AG09309 (cell line): ENCODE results near the gene ATP2A3.

ENCODE experiments used
- DNase-seq: peaks from one replicate; pipeline ENCODE4 v3.0.0-alpha.2; 2010; ENCODE audit warnings: low read depth
- H3K4me3 ChIP-seq: 2 replicates; pipeline ENCODE4 v1.5.1; 2011; ENCODE audit warnings: mild to moderate bottlenecking, low read depth, low read length, moderate library complexity; ENCODE audit not compliant: control insufficient read depth
- TF ChIP-seq, protein P1 (sequence below): IDR thresholded peaks from 2 replicates; pipeline ENCODE4 v1.5.1; 2011; ENCODE audit warnings: mild to moderate bottlenecking, low read depth, low read length, inconsistent platforms; ENCODE audit not compliant: insufficient read depth, control insufficient read depth; ENCODE audit errors: missing control alignments

The ATP2A3 gene

DNA sequence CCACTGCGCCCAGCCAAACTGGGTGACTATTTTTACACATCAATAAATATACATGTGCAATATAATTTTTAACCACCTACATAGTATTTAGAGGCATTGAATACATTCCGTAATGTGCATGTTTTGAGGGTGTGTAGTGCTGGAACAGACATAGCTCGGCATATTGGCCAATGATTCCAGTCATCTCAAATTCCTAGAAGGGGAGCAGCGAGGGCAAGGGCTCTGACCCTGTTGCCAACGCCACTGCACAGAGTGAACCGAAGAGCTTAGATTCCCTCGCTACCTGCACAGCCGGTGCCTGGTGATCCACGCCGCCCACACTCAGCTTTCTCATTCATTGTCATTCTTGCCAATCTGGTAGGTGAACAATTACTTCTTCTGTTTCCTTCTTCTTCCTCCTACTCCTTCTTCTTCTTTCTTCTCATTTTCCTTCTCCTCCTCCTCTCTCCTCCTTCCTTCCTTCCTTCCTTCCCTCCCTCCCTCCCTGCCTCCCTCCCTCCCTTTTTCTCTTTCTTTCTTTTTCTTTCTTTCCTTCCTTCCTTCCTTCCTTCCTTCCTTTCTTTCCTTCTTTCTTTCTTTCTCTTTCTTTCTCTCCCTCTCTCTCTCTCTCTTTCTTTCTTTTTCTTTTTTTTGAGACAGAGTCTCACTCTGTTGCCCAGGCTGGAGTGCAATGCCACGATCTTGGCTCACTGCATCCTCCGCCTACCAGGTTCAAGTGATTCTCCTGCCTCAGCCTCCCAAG is 26.3 kb upstream of the ATP2A3 start:
- TF ChIP-seq, protein P1, sequence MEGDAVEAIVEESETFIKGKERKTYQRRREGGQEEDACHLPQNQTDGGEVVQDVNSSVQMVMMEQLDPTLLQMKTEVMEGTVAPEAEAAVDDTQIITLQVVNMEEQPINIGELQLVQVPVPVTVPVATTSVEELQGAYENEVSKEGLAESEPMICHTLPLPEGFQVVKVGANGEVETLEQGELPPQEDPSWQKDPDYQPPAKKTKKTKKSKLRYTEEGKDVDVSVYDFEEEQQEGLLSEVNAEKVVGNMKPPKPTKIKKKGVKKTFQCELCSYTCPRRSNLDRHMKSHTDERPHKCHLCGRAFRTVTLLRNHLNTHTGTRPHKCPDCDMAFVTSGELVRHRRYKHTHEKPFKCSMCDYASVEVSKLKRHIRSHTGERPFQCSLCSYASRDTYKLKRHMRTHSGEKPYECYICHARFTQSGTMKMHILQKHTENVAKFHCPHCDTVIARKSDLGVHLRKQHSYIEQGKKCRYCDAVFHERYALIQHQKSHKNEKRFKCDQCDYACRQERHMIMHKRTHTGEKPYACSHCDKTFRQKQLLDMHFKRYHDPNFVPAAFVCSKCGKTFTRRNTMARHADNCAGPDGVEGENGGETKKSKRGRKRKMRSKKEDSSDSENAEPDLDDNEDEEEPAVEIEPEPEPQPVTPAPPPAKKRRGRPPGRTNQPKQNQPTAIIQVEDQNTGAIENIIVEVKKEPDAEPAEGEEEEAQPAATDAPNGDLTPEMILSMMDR, result no peak
- no peak for DNase-seq
- H3K4me3 ChIP-seq, result no peak overlapping the region

DNA sequence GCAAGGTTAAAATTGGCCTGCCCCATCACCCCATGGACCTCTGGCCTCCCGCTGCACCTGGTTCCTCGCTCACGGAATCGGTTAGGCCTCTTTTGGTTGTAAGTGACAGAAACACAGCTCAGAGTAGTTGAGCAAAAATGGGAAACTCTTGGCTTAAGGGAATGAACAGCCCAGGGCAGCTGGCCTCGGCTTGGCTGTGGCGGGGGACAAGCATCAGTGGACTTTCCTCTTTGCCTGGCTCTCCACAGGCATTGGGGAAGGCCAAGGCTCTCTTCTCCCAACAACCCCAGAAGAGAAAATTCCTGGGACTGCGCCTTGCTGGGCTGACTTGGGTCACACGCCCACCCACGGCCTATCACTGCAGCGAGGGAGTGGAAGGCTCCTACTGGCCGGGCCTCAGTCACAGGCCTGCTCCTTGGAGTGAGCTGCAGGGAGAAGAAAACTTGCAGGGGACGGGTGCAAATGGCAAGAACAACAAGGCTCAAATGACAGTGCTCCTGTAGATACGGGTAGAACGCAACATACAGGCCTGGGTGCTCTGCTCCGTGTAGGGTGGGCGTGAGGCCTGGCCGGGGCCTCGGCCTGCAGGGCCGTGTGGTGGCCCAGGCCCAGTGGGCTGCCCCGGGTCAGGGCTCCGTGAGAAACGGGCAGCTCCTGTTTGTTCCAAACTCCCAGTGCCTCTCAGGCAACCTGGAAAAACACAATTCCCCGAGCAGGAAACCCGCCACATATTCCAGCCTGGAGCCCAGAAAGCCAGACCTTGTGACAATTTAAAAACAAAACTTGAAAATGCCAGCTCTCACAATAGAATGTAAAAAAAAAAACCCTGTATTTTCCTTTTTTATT is 25.0 kb upstream of the ATP2A3 start:
- no peak for DNase-seq
- no peak overlapping the region for H3K4me3 ChIP-seq
- TF ChIP-seq, protein P1, result no peak

DNA sequence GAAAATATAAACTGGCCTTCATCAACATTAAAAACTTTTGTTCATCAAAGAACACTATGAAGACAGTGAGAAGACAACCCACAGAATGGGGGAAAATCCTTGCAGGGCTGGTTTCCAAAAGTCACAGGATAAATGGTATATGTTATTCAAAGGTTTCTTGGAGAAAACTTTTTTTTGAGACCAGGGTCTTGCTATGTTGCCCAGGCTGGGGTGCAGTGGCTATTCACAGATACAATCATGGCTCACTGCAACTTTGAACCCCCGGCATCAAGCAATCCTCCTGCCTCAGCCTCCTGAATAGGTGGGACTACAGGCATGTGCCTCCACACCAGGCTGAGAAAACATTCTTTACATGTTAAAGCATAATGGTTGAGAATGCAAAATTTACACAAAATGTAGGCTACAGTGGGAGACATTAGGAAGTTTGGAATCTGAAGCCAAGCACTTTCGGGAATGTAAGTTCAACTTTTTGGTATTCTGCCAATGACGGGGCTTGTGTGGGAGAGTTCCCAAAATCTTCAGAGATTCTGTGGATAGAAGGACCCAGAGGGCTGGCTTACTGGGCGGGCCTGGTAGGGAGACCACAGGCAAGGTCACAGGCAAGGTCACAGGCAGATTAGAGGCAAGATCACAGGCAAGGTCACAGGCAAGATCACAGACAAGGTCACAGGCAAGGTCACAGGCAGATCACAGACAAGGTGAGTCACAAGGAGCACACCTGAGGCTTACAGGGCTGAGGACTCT is 24.2 kb upstream of the ATP2A3 start:
- TF ChIP-seq, protein P1, result no peak
- DNase-seq, result no peak
- no peak overlapping the region for H3K4me3 ChIP-seq

DNA sequence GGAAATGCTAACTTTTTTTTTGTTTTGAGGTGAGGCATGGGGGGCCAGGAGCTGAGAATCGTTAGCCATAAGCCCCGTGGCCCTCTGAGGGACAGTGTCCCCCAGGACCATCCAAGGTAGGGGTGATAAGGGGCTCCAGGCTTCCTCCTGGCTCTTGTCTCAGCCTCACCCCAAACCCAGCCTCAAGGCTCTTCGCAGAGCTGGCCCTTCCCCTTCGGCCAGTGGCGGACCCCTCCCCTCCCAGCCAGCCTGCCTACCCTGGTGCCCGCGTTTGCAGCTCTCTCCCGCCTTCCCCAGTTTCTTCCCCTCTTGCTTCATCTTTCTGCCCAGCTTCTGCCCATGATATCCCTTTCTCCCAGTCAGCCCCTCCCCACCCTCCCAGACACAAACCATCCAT is 22.7 kb upstream of the ATP2A3 start:
- TF ChIP-seq, protein P1, result no peak
- no peak overlapping the region for H3K4me3 ChIP-seq
- DNase-seq, result no peak

DNA sequence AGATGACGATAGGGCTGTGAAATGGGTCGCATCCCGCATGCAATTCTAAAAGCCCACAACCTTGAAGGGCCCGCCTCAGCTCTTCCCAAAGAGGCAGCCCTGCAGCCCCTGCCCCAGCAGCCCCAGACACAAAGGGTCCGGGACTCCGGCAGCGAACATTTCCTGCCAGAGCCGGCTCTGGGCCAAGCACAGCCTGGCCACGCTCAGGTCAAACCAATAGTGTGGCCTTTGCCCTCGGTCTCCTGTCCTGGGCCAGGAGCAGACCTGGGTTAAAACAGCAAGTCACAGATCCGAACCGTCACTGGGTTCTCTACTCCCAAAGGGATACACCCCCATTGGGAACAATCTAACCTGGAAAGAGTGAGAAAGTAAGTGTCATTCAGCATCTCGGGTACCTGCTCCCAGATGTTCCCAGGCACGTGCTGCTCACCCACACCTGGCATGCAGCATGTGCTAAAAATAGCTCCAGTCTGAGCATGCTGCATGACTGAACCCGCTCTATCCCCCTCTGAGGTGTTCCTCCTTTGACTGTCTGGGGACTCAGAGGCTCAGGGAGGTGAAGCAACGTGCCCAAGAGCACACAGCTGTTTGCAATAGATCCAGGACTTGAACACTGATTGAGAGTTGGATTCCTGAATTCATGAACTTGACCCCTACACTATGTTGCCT is 22.2 kb upstream of the ATP2A3 start:
- no peak for DNase-seq
- no peak overlapping the region for H3K4me3 ChIP-seq
- TF ChIP-seq, protein P1, result no peak

DNA sequence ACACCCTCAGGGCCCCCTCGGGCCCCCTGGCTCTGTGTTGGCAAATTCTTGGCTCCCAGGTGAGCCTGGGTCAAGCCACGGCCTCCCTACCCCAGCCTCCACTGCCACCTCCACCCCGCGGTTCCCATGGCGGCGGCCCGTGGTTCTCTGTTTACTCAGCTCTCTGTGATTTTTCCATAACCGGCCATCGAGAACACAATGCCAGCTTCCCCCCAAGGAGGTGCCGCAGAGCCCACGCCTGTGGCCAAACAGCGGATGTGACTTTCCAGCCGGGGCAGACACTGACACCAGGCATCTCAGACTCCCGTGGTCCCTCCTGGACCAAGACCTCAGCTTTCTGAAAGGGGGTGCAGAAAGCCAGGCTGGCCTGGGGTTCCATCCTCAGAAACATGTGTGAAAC is 21.6 kb upstream of the ATP2A3 start:
- TF ChIP-seq, protein P1, result no peak
- no peak overlapping the region for H3K4me3 ChIP-seq
- no peak for DNase-seq
